Ascending aorta (tissue), 2 donors: ENCODE results near the gene AVP. TPM values are rescaled to one million over a fixed set of nuclear protein-coding genes. Genes with fewer than 3 reads are reported as not detected.
"Not testable (repeated sequence)": the region's sequence is repeated elsewhere in the genome, so short reads cannot be mapped to it uniquely, and the experiment has no call there.

ENCODE experiments used
- DNase-seq, 2 donors: peaks; one replicate each; pipeline ENCODE4 v3.0.0-alpha.2; 2019; ENCODE audit warnings: low spot score in 2 of 2
- H3K27ac ChIP-seq, 2 donors: fragments of 200-600 bp; sonication (generic); one replicate each; pipeline ENCODE4 v1.5.1; 2016 to 2017; ENCODE audit warnings: mild to moderate bottlenecking in 1 of 2
- H3K27me3 ChIP-seq: fragments of 200-600 bp; sonication (generic); one replicate; pipeline ENCODE4 v1.5.1; 2017
- H3K36me3 ChIP-seq, 2 donors: fragments of 200-600 bp; sonication (generic); one replicate each; pipeline ENCODE4 v1.5.1; 2016
- H3K4me1 ChIP-seq, 2 donors: fragments of 200-600 bp; sonication (generic); one replicate each; pipeline ENCODE4 v1.5.1; 2016 to 2017; ENCODE audit warnings: mild to moderate bottlenecking in 1 of 2
- H3K4me3 ChIP-seq, 2 donors: fragments of 200-600 bp; sonication (generic); one replicate each; pipeline ENCODE4 v1.5.1; 2016 to 2017; ENCODE audit warnings: mild to moderate bottlenecking in 1 of 2
- H3K9me3 ChIP-seq, 2 donors: fragments of 200-600 bp; sonication (generic); one replicate each; pipeline ENCODE4 v1.5.1; 2016
- CTCF ChIP-seq, 3 experiments: fragments of 200-600 bp in 2 of 3; fragments of 450-650 bp in 1 of 3; sonication (generic) in 2 of 3; IDR thresholded peaks; one replicate each; pipeline ENCODE4 v1.5.1; 2016 to 2019; ENCODE audit warnings: antibody characterized with exemption in 3 of 3, mild to moderate bottlenecking in 1 of 3, moderate library complexity in 1 of 3
- intact Hi-C: fragments of 100-400 bp; cut with DNase I; formaldehyde crosslinking; loops from one replicate; pipeline ENCODE4 v1.15.1; 2023
- total RNA-seq: library from RNA; depleted of rRNA; stranded (reverse); fragments of >200 nt; gene quantifications from one replicate; pipeline ENCODE4 v1.1.0, GENCODE V29; 2016

Gene AVP
- total RNA-seq, 1 donor from 2014 or later, result not detected

DNA sequence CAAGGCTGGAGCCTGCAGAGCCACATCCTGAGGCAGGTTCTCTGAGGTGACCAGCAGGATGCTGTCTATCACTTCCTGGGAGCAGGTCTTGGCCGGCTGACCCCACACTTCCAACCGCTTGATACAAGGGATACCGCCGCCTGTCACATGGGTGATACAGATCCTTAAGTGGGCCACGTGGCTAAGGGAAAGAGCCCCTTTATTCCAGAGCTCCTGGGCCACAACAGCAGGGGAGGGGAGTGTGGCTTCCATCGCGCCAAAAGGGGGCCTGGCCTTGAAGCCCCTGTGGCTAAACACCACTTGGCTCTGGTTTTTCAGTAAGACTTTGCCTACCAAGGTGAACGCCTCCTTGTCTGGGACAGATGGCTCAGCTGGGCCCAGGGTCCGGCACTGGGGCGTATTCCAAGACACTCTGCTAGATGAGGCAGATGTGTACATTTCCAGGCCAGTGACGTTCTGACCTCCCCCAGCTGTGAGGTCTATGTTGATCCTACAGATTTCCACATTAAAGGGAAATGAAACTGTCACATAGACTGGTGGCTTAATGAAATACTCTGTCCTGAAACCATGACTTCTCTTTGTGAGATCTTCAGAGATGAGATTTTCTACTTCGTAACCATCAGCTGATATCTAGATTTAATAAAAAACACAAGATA is 37.6 kb upstream of the AVP start:
- Histone ChIP-seq H3K4me1 (peaks cover 0 to 5% of the 10 kb centered on the region in 2 donors), H3K27me3 (no peaks in the 10 kb centered on the region), H3K9me3 (no peaks in the 10 kb centered on the region), H3K4me3 (no peak overlapping the region), H3K36me3 (peaks cover 18 to 21% of the 10 kb centered on the region in 2 donors), H3K27ac (no peak overlapping the region)
- no peak for TF ChIP-seq CTCF (IDR thresholded peaks at IDR 0.05)
- intact Hi-C loops, result no loop called here
- peak in 1 of 2 donors; percentile 39 for DNase-seq

DNA sequence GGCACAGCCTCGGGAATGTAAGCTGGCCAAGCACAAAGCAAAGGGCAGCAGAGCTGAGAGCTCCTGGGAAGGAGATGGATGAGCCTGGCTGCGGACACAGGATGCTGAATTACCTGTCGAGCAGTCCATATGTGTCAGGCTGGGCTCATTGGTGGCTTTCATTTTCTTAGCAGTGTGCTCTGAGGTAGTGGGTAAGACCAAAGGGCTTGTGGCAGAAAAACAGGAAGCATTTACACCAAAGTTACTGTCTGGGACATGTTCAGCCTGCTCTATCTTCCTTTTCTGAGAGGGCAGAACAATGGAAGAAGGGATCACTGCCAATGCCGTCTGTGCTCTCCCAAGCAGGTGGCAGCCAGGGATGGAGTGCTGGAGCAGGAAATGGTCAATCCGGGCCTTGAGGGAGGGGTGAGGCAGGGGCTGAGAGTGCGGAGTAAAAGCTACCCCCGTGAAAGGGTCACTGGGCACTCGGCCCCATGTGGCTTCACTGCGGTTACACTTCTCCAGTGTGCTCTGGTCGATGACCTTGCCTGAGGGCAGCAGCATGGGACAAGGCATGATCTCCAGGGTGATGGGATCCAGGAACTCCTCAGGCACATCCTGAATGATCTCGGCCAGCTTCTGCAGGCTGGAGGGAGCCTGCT is 36.9 kb upstream of the AVP start:
- H3K9me3 ChIP-seq, result no peaks in the 10 kb centered on the region
- peaks cover 0 to 5% of the 10 kb centered on the region in 2 donors for H3K4me1 ChIP-seq
- intact Hi-C loops, result no loop called here
- H3K4me3 ChIP-seq, result no peak overlapping the region
- H3K27ac ChIP-seq, result no peak overlapping the region
- peak in 1 of 2 donors; percentile 58 for DNase-seq
- H3K27me3 ChIP-seq, result no peaks in the 10 kb centered on the region
- H3K36me3 ChIP-seq, result peaks cover 18 to 21% of the 10 kb centered on the region in 2 donors
- TF ChIP-seq CTCF (IDR thresholded peaks at IDR 0.05), result no peak

- Histone ChIP-seq H3K27me3 (no peaks in the 10 kb centered on the region), H3K4me3 (no peak overlapping the region), H3K9me3 (no peaks in the 10 kb centered on the region), H3K27ac (no peak overlapping the region), H3K36me3 (peaks cover 18 to 25% of the 10 kb centered on the region in 2 donors), H3K4me1 (peaks cover 0 to 5% of the 10 kb centered on the region in 2 donors)
- TF ChIP-seq CTCF (IDR thresholded peaks at IDR 0.05), result no peak
- no peak for DNase-seq
- intact Hi-C loops, result no loop called here
Observed at GRCh38 chr20:3119044-3119443, 34.5 kb upstream of the AVP start.

DNA sequence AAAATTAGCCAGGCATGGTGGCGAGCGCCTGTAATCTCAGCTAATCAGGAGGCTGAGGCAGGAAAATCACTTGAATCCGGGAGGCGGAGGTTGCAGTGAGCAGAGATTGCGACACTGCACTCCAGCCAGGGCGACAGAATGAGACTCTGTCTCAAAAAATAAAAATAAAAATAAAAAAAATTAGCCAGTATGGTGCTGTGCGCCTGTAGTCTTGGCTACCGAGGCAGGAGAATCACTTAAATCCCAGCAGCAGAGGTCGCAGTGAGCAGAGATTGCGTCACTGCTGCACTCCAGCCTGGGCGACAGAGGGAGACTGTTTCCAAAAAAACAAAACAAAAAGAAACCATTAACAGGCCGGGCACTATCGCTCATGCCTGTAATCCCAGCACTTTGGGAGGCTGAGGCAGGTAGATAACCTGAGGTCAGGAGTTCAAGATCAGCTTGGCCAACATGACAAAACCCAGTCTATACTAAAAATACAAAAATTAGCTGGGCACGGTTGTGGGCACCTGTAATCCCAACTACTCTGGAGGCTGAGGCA is 33.4 kb upstream of the AVP start:
- DNase-seq, result peak in 1 of 2 donors; percentile 76
- H3K4me3 ChIP-seq, result peak overlapping the region in 1 of 2 donors; percentile 24
- peak; percentile 51 to 62 (median 60) for TF ChIP-seq CTCF (IDR thresholded peaks at IDR 0.05)
- H3K36me3 ChIP-seq, result peaks cover 18 to 32% of the 10 kb centered on the region in 2 donors
- peak overlapping the region; percentile 29 to 59 for H3K27ac ChIP-seq
- H3K27me3 ChIP-seq, intact Hi-C loops, H3K9me3 ChIP-seq, H3K4me1 ChIP-seq: not testable (repeated sequence)

DNA sequence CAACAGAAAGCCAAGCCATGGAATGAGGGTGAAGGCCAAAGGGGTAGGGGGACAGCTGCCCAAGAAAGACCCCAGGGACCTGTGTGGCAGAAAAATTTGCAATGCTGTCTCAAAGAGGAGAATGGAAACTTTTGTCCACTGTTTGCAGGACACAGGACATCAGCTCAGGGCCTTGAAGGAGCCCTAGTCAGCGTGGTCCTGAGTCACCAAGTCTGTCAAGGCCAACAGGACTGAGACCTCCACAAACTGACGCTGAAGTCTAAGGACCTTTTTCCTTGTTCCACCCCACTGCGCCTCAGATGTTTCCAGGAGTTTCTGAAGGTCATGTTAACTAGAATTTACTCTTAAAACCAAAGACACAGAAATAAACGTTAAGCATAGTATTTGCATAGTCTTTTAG is 31.8 kb upstream of the AVP start:
- Histone ChIP-seq H3K4me1 (peaks cover 0 to 5% of the 10 kb centered on the region in 2 donors), H3K9me3 (no peaks in the 10 kb centered on the region), H3K27ac (no peak overlapping the region), H3K36me3 (peaks cover 8 to 23% of the 10 kb centered on the region in 2 donors), H3K4me3 (no peak overlapping the region), H3K27me3 (no peaks in the 10 kb centered on the region)
- no peak for TF ChIP-seq CTCF (IDR thresholded peaks at IDR 0.05)
- intact Hi-C loops, result no loop called here
- DNase-seq, result no peak
